CD4-positive, alpha-beta T cell treated with Interleukin-15 for 4 hours (primary cell): Measurements from ENCODE around the gene SYCN.
A peak's percentile ranks its signal among the peaks of the same experiment; 100 is the strongest.
"Not testable (repeated sequence)": the region's sequence is repeated elsewhere in the genome, so short reads cannot be mapped to it uniquely, and the experiment has no call there.

Experiments used
- DNase-seq: peaks from one replicate; pipeline ENCODE4 v3.0.0-alpha.2; 2020; ENCODE audit warnings: low spot score

SYCN gene, protein sequence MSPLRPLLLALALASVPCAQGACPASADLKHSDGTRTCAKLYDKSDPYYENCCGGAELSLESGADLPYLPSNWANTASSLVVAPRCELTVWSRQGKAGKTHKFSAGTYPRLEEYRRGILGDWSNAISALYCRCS

DNA sequence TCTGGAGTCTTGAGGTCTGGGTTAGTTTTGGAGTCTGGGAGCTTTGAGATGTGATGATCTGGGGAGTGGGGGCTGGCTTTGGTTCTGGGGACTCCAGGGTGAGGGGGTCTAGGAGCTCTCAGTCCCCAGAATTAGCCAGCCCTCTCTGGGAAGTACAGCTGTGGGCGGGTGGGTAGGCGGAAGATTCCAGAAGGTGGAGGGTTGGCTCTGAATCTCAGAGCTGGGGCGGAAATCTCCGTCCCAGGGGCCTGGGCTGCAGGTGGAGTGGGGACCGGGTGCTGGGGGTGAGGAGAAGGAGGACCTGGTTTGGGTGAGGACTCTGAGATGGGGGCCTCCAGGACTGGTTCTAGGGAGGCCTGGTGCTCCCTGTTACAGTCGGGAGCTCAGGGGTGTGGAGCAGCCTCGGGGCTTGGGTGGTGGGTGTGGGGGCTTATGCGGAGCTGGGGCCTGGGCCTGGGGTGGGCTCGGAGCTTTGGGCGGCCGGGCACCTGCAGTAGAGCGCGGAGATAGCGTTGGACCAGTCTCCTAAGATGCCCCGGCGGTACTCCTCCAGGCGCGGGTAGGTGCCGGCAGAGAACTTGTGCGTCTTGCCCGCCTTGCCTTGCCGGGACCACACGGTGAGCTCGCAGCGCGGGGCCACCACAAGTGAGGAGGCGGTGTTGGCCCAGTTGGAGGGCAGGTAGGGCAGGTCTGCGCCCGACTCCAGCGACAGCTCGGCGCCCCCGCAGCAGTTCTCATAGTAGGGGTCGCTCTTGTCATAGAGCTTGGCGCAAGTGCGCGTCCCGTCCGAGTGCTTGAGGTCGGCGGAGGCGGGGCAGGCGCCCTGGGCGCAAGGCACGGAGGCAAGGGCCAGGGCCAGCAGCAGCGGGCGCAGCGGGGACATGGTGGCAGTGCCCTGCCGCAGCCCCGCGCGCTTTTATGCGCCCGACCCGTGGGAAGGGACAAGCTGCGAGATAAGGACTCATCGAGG lies at the start of gene SYCN:
SYCN (minus strand) TSS at position 892 of the 970 bp plus-strand sequence; CDS start at position 883, 9 bp downstream.
- DNase-seq: no peak

DNA sequence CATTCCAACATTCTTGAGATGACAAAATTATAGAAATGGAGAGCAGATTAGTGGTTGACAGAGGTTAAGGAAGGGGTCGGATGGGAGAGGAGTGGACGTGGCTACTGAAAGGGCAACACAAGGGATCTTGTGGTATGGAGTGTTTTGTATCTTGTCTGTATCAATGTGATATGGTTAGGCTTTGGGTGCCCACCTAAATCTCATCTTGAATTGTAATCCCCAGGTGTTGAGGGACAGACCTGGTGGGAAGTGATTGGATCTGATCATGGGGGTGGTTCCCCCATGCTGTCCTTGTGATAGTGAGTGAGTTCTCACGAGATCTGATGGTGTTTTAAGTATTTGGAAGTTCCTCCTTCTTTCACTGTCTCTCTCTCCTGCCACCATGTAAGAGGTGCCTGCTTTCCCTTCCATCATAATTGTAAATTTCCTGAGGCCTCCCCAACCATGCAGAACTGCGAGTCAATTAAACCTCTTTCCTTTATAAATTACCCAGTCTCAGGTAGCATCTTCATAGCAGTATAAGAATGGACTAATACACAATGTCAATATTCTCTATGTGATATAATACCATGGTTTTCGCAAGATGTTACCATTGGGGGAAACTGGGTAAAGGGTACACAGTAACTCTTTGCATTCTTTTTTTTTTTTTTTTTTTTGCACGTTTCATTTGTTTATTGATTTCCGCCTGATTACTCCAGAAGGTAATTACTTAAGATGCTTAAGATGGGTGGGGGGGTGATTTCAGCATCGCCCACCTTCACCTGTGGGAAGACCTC lies 49.5 kb upstream of the SYCN start:
- no peak for DNase-seq

DNA sequence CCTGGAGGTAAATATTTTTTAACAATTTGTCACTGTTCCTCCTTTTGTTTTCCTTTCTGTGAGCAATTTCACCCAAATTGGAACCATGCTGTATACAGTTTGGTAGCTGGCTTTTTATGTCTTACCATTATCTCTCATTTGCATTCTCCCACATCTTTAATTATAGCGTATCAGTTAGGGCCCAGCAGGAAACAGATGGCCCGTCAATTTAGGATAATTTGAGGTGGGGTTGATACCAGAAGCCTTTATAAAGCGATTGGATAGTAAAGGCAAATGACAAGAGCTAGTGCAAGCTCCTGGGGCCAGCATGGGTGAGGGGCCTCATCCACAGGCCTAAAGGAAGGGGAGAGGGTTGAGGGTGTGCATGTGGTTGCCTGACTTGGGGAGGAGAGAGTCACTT lies 48.4 kb upstream of the SYCN start:
- no peak for DNase-seq

DNA sequence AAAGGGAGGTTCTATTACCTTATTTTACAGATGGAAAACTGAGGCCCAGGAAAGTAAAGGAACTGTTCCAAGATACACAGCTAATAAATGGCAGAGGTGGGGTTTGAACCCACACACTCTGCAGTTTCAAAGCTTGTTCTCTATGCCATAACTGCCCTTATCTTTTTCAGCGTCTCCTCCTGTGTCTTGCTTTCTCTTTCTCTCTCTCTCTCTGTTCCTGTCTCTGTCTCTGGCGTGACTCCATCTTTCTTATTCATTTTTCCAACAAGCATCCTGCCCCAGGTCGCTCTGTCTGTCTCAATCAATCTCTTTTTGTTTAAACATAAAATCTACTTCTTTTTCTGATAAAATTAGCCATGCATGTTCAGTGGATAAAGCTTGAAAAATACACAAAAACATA lies 47.8 kb upstream of the SYCN start:
- DNase-seq: no peak

DNA sequence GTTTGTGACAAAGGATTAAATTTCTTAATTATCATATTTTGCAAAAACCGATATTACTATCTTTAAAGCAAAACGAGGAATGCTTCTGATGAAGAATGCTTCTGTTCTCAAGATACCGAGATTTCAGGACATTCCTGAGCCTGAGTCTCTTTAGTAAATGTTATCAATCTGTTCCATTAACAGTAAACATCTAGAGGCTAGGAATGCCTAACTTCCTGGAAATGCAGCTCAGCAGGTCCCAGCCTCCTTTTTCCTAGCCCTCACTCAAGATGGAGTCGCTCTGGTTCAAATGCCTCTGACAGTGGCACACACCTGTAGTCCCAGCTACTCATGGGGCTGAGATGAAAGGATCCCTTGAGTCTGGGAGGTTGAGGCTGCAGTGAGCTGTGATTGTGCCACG lies 47.0 kb upstream of the SYCN start:
- no peak for DNase-seq

DNA sequence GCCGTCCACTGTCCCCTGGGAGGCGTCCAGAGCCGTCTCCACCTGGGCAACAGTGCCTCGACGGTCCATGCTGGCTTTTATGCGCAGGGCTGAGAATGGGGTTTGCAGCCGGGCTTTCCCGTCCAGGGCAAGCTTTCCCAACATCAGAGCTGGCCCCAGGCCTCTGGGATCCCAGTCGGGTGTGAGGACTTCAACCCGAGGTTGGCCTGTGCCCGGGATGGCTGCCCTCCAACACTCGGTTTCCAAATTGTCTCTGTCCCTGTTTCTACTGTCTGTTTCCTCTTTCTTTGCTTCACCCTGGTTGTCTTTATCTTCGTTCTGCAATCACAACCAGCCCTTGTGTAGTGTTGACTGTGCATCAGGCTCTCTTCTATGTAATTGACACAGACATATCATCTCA lies 44.7 kb upstream of the SYCN start, which contains the start of gene IFNL4:
IFNL4 (minus strand) TSS at position 51 of the 400 bp plus-strand sequence.
- no peak for DNase-seq

DNA sequence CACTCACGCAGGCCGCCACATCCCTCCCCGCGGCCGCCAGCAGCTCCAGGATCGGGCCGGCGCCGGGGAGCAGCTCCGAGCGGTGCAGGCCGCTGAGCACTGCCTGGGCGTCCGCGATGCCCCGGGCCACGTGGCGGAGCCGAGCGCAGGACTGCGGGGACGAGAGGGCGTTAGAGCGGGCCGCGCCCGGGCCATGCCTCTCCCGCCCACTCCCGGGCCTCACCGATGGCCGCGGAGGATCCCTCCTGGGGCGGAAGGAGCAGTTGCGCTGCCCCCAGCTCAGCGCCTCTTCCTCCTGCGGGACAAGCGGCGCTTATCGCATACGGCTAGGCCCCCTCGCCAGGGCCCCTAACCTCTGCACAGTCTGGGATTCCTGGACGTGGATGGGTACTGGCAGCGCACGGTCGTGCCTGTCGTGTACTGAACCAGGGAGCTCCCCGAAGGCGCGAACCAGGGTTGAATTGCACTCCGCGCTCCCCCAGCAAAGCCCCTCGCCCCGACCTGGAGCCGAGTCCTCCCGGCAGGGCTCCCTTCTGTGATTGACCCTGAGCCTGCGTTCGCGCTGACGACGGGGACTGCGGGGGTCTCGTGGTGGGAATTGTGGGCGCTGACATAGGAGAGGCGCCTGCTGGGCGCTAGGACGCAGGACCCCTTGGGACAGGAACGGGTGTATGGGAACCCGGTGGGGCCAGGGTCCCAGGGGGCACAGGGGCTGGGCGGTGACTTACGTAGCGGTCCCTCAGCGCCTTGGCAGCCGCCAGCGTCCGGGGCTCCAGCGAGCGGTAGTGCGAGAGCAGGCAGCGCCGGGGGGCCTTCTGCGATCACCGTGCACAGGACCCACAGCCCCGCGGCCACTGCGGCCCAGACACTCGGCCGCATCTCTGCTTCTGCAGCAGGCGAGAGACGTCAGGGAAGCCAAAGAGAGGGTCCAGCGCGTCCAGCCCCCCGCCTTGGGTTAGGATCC lies 43.9 kb upstream of the SYCN start:
- no peak for DNase-seq

DNA sequence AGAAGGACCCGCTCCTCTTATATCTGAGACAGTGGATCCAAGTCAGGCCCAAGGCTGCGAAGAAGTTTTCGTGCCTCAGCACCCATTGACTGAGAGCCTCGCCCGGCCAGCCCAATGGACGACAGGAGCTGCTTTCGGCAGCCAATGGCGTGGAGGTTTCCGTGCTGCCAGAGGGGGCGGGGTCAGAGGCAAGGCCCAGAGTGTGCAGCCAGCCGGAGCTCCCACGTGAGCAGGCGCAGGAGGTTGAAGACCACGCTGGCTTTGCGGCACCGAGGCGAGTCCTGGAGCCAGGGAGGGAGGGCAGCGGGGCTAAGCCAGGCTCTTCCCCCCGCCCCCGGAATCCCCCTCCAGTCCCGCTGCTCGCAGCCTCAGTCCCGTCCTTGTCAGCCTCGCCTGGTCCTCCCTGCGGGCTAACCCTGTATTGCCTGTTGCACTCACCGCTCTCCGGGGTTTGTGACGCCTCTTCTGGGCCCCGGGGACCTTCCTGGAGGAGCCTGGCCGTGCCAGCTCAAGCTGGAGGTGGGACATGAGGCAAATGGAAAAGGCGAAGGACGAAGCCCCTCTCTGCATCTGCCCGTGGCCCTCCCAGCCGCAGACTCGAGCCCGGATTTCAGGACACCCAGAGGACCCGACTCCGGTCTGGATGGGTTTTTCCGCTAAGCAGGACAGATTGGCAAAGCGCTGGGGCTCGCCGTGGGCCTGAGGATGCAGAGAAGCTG lies 43.0 kb upstream of the SYCN start:
- peak; percentile 33 for DNase-seq

DNA sequence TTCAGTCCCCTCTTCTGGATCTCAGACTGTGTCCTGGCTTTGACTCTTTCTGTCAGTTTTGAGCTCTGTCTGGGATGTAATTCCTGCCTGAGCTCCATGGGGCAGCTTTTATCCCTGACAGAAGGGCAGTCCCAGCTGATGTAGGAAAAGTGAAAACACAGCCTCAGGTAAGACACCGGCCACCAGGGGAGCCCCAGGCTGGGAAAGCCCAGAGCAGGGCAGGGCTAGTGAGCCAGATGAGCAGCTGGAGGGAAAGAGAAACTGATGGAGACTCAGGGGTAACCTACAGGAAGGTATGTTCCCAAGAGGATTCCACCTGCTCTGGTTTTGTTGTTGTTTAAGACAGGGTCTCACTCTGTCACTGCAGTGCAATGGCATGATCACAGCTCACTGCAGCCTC lies 41.1 kb upstream of the SYCN start:
- DNase-seq: not testable (repeated sequence)

DNA sequence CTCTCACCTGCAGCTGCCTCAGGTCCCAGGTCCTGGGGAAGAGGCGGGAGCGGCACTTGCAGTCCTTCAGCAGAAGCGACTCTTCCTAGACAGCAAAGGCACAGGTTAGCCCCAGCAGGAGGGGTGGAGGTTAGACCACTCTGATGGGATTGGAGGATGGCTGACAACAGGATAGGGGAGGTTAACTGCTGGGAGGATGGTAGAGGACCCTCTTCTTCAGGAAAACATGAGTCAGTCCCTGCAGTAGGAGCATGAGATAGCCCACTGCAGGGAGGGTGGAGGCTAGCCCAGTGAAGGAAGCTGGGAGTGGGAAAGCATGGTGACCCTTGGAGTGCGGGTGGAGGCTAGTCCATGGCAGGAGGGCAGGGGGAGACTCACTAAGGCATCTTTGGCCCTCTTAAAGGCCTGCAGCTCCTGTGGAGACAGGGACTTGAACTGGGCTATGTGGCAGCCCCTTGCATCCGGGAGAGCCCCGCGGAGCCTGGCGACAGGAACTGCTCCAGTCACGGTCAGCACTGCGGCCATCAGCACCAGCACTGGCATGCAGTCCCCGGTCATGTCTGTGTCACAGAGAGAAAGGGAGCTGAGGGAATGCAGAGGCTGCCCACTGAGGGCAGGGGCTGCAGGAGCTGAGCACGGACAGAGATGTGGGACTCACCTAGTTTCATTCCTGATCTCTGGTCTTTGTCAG lies 40.5 kb upstream of the SYCN start, which contains the start of gene IFNL3:
IFNL3 (minus strand) TSS at position 597 of the 691 bp plus-strand sequence; CDS start at position 558, 39 bp downstream.
- not testable (repeated sequence) for DNase-seq

DNA sequence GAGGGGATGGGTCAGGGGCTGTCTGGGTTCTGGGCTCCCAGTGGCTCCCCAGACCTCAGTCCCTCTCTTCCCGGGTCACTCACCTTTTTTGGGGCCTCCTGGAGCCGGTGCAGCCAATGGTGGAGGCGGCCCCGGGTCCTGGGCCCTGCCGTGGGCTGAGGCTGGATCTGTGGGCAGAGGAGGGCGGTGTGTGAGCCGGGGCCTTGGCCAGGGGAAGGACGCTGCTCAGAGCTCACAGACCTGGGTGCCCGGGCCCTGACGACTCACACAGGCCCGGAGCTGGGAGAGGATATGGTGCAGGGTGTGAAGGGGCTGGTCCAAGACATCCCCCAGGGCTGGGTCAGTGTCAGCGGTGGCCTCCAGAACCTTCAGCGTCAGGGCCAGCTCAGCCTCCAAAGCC lies 39.7 kb upstream of the SYCN start:
- not testable (repeated sequence) for DNase-seq

DNA sequence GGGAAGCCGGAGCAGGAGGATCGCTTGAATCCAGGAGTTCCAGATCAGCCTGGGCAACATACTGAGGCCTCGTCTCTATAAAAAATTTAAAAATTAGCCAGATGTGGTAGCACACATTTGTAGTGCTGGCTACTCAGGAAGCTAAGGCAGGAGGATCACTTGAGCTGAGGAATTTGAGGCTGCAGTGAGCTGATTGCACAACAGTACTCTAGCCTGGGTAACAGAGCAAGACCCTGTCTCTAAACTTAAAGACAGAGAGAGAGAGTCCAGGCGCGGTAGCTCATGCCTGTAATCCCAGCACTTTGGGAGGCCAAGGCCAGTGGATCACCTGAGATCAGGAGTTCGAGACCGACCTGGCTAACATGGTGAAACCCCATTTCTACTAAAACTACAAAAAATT lies 36.4 kb upstream of the SYCN start:
- no peak for DNase-seq

DNA sequence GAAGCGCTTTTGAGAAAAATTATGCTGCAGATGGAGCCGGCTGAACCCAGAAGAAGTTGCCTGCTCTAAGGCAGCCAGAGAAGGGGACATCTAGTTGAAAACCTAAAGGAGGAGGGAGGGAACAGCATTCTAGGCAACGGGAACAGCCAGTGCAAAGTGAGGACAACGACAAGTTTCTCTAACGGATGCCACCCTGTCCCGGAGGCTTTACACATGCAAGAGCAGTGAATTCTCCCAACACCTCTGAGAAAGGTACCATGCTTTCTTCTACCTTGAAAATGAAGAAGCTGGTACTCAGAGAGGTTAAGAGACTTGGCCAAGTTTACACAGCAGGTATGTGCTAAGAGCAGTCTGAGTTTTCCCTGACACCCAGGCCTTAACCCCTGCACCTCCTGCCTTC lies 34.9 kb upstream of the SYCN start:
- no peak for DNase-seq

DNA sequence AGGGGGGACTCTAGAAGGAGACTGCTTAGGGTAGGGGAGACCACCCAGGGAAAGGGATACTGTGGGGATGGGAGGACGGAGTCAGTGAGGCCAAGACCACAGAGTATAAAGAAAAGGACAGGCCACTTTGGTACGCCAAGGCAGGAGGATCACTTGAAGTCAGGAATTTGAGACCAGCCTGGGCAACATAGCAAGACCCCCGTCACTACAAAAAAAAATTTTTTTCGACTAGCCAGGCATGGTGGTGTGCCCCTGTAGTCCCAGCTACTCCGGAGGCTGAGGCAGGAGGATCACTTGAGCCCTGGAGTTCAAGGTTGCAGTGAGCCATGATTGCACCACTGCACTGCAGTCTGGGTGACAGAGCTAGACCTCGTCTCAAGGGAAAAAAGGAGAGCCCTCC lies 34.1 kb upstream of the SYCN start:
- DNase-seq: no peak

DNA sequence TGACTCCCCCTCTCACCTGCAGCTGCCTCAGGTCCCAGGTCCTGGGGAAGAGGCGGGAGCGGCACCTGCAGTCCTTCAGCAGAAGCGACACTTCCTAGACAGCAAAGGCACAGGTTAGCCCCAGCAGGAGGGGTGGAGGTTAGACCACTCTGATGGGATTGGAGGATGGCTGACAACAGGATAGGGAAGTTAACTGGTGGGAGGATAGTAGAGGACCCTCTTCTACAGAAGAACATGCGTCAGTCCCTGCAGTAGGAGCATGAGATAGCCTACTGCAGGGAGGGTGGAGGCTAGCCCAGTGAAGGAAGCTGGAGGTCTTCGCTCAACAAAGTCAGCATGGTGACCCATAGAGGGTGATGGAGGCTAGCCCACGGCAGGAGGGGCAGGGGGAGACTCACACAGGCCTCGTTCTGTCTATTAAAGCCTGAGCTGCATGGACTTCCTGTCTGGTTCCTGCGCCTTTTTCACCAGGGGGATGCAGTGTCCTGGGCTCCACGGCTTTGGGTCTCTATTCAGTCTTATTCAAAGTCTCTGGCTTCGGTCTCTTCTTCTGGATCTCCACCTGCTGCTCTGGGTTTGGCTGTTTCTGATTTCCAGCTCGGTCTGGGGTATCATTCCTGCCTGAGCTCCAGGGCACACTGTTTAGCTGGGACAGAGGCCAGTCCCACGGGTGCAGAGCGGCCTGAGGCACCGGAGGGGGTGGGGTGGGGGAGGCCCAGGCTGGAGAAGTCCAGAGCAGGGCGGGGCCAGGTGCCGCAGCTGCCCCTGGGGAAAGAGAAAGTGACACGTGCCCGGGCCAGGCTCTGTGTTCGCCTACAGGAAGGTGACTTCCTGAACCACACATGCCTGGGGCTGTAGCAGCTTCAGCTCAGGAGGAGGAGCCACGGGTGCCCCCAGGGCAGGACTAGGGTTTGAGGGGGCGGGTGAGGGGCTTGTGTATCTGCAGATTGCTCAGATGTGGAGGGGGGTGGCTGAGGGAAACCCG lies 33.4 kb upstream of the SYCN start:
- peak; percentile 30 for DNase-seq

DNA sequence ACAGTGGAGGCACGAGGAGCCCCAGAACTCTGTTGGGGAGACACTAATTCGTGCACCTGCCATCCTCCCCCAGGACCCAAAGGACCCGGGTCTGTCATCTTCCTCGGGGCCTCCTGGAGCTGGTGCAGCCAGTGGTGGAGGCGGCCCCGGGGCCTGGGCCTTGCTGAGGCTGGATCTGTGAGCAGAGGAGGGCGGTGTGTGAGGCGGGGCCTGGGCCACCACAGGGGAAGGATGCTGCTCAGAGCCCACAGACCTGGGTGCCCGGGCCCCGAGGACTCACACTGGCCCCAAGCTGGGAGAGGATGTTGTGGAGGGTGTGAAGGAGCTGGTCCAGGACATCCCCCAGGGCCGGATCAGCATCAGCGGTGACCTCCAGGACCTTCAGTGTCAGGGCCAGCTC lies 32.5 kb upstream of the SYCN start:
- DNase-seq: peak; percentile 14

DNA sequence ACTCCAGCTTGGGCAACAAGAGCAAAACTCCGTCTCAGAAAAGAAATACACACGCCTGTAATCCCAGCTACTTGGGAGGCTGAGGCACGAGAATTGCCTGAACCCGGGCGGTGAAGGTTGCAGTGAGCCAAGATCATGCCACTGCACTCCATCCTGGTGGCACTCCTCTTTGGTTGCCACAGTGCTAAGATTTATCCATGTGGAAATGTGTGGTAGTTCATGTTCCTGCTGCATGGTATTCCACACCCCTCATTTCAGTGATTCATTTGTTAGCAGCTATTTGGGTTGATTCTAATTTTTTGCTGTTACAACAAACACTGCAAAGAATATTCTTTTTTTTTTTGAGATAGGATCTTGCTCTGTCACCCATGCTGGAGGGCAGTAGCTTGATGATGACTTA lies 28.6 kb upstream of the SYCN start:
- no peak for DNase-seq

DNA sequence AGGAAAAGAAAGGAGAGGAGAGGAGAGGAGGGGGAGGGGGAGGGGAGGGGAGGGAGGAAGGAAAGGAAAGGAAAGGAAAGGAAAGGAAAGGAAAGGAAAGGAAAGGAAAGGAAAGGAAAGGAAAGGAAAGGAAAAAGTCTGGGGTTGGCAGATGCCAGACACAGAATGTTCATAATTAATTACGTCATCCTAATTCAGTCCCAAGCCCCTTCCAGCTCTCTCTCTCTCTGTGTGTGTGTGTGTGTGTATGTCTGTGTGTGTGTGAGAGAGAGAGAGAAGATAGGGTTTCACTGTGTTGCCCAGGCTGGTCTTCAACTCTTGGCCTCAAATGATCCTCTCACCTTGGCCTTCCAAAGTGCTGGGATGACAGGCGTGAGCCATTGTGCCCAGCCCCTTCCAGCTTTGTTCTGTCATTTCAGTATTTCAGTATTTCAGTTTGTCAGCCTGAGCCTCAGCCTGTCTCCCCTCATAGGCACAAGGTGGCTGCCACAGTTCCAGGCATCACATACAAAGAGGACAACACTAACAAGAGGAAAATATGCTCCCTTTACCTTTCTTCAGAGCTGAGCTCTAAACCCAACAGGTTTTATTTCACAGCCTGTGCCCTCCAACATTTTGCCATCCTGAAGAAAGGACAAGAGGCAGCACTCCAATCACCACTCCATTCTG lies 26.2 kb upstream of the SYCN start:
- DNase-seq: no peak
